Eye (tissue), 1 donor: ENCODE measurements around the gene EXOC3L4.

Source experiments
- DNase-seq: peaks from one replicate; pipeline ENCODE4 v3.0.0-alpha.2; 2015

Gene EXOC3L4

GRCh38 chr14:103123634-103124500 lies 29.3 kb downstream of the EXOC3L4 start:
- DNase-seq, result peak; percentile 43

- no peak for DNase-seq
These were observed 30.0 kb downstream of the EXOC3L4 start for GRCh38 chr14:103124501-103125001.

- DNase-seq, result no peak
These were observed 30.9 kb downstream of the EXOC3L4 start for GRCh38 chr14:103125098-103126070.

DNA sequence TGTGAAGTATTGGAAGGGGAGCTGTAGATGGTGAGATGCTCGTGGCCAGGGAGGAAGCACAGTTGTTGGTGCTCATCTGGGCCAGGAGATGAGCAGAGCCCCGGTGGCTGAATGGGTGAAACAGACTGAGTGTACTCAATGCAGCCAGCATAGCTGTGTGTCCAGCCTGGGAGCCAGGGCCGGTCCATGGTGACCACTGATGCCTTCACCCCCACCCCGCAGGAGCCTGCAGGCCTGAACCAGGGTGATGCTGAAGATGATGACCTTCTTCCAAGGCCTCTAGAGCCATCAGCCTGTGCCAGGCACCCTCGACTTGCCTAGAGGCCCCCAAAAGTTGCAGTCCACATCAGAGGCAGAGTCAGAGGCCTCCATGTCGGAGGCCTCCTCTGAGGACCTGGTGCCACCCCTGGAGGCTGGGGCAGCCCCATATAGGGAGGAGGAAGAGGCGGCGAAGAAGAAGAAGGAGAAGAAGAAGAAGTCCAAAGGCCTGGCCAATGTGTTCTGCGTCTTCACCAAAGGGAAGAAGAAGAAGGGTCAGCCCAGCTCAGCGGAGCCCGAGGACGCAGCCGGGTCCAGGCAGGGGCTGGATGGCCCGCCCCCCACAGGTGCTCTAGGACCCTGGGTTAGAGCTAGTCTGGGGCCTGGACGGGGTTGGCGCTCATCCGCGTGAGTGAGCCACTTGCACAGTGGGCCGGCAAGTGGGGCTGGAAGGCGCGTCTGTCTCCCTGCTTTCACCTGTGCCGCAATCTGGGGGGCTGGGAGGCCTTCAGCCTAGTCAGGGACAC lies 31.8 kb downstream of the EXOC3L4 start:
- DNase-seq, result no peak

GRCh38 chr14:103126873-103127304 lies 32.4 kb downstream of the EXOC3L4 start:
- DNase-seq, result peak; percentile 86

- DNase-seq, result no peak
These were observed 32.8 kb downstream of the EXOC3L4 start for GRCh38 chr14:103127356-103127755.

- no peak for DNase-seq
These were observed 33.5 kb downstream of the EXOC3L4 start for GRCh38 chr14:103127861-103128598.

GRCh38 chr14:103128631-103129300 lies 34.2 kb downstream of the EXOC3L4 start:
- no peak for DNase-seq

DNA sequence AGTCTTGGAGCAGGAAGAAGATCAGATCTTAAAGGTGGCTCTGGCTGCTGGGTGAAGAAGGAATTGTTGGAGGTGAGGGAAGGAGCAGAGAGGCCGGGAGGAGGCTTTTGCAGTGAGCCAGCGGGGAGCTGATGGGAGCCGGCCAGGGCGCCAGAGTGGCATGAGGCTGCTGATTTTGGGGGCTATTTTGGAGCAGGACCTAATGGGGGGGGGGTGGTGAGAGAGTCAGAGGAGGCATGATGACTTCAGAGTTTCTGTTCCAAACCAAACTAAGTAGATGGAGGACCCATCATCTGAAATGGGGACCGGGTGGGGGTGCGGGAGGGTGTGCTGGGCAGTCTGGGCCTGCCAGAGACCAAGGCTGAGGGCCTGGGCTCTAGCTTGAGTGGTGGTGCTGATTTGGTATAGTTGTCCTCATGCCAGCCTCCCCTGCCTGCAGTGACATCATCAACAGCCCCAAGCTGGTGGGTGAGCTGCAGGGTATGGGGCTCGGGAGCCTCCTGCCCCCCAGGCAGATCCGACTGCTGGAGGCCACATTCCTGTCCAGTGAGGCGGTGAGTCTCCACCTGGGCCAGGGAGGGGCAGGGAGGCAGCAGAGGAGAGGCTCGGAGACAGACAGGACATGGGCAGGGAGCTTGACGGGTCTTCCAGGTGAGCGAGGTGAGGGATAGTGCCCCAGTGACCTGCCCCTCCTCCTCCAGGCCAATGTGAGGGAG lies 34.9 kb downstream of the EXOC3L4 start:
- DNase-seq, result no peak

DNA sequence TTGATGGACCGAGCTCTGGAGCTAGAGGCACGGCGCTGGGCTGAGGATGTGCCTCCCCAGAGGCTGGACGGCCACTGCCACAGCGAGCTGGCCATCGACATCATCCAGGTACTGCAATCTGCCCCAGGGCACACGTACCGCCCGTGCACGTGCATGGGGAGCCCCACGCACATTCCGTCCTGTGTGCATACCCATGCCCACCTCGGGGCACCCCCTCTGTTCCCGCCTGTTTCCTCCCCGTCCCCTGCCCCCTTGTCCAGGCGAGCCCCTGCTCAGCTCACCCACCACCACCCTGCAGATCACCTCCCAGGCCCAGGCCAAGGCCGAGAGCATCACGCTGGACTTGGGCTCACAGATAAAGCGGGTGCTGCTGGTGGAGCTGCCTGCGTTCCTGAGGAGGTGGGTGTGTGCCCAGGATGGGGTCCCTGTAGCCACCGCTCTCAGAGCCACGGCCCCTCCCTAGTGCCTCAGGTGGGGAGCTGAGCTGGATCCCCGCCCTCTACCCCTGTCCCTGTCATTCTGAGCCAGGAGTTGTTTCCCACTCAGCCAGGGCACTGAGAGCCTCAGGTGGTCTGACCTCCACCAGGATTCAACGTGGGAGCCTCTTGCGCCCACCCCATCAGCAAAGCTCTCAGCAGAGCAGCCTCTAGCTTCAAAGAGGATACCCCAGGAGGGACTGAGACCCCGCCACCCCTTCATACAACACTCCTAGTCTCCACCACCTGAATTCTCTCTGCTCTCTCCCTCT lies 35.7 kb downstream of the EXOC3L4 start:
- DNase-seq, result no peak

GRCh38 chr14:103130965-103131364 lies 36.4 kb downstream of the EXOC3L4 start:
- DNase-seq, result peak; percentile 74

GRCh38 chr14:103131580-103131979 lies 37.1 kb downstream of the EXOC3L4 start:
- DNase-seq, result no peak

DNA sequence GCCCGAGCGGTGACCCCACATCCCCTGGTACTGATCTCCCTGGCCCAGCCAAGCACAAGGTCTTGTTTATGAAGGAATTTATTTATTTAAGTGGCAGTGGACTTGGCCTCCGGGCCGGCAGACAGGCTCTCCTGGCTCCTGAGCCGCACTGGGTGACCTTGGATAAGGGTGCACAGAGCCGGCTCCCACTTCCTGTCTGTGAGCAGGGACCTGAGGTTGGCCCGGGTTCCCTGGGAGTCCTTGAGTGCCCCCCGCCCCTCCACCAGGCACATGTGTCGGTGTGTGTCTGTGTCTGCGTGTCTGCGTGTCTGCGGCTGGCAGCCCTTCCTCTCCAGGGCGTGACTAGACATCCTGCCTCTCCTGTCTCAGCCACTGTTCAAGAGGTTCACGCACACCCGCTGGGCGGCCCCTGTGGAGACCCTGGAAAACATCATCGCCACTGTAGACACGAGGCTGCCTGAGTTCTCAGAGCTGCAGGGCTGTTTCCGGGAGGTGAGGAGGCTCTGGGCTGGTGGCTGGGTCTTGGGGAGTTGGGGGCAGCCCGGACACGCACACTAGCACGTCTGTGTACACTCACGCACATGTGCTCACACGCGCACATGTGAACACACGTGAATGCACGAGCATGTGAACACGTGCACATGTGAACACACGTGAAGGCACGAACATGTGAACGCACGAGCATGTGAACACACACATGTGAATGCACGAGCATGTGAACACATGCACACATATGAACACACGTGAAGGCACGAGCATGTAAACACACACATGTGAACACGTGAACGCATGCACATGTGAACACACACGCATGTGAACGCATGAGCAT lies 38.1 kb downstream of the EXOC3L4 start:
- DNase-seq, result peak; percentile 28

- DNase-seq, result no peak
These were observed 39.0 kb downstream of the EXOC3L4 start for GRCh38 chr14:103133210-103134140.

DNA sequence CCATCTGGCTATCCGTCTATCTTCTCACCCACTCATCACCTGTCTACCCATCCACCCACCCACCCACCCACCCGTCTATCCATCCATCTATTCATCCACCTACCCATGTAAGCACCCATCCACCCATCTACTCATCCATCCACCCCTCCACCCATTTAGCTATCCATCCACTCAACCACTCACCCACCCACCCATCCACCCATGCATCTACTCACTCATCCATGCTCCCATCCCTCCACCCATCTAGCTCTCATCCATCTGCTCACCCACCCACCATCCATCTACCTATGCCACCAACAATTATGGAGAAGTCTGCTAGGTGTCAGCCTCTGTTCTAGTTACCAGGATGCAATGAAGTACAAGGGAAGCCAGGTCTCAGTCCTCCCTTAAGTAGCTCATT lies 39.9 kb downstream of the EXOC3L4 start:
- no peak for DNase-seq

DNA sequence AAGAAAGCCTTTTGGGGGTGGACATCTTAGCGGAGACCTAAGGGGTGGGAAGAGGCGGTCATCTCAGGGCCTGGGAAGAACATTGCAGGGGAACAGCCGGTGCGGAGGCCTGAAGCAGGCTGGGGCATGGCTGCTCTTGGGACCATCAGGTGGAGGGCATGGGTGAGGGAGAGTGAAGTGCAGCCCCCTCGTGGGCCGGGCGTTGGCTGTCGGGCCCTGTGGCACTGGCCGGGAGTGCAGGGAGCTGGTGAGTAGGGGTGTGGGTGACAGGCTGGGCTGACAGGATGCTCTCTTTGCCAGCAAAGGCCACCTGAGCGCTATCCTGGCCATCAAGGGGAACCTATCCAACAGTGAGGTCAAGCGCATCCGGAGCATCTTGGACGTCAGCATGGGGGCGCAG lies 40.4 kb downstream of the EXOC3L4 start:
- no peak for DNase-seq
